Activated naive CD8-positive, alpha-beta T cell treated with anti-CD3 and anti-CD28 coated beads, Interleukin-2, amount 50 U/mL, for 16 hours (primary cell): ENCODE measurements around the gene PDE9A.

Experiments used
- DNase-seq: peaks from one replicate; pipeline ENCODE4 v3.0.0-alpha.2; 2020; ENCODE audit warnings: low read depth, low spot score

Gene PDE9A

DNA sequence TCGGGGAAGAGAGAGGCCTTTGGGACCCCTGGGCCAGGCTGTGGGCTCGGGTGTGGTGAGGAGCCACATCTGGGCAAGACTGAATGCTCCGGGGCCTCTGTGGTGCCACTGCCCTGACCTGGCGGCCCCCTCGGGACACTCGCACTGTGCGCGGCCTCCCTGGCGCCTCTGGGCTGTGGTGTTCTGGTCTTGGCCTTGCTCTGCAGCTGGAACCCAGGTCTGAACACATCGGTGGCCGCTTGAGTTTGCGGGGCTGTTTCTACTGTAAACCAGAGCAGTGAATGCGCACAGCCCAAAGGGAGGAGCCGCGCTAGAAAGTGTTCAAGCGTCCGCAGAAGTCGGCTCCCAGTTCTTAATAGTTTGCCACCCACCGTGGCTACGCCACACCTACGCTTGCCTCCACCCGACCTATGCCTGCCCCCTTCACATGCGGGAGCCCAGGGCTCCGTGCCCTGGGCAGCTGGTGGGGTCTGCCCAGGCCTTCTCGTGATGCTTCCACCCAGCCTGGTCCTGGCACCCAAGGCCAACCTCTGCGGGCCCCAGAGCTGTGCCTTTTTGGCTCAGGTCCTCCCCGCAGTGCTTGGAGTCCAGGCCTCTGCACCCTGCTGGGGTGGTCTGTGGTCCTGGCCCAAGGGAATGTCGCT, 4.4 kb downstream of the PDE9A start:
- DNase-seq: no peak

DNA sequence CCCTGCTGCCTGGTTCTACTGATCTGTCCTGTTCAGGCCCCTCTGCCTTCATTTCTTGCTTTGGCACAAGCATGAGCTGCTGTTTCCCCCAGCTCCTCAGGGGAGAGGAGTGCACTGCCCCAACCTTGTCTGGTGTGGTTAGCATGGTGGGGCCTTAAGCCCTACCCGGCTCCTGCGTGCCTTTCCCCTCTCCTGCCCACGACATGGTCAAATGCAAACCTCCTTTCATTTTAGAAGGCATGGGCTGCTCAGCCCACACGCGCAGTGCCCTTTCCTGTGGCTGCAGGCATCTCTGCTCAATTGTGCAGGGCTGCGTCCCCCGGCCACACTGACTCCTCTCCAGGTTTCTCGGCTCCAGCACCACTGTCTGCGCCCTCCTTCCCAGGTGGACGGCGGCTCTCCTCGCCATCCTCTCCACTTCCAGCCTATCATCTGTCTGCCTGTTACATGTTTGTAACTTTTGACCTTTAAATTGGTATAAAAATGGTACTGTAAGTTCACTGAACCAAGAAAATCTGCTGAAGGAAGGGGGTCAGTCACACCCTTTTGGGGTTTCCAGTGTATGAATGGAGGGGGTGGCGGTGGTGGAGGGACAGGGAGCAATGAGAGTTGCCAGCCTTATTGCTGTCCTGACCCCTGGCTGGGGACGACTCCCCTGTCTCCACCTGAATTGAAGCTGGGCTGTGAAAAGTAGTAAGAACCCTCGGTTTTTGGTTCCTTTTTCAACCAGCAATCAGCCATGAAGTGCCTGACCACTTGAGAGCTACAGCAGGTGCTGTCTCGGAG, 5.1 kb downstream of the PDE9A start:
- no peak for DNase-seq

GRCh38 chr21:42659416-42660117, 6.1 kb downstream of the PDE9A start:
- no peak for DNase-seq

GRCh38 chr21:42660118-42660470, 6.7 kb downstream of the PDE9A start:
- no peak for DNase-seq

DNA sequence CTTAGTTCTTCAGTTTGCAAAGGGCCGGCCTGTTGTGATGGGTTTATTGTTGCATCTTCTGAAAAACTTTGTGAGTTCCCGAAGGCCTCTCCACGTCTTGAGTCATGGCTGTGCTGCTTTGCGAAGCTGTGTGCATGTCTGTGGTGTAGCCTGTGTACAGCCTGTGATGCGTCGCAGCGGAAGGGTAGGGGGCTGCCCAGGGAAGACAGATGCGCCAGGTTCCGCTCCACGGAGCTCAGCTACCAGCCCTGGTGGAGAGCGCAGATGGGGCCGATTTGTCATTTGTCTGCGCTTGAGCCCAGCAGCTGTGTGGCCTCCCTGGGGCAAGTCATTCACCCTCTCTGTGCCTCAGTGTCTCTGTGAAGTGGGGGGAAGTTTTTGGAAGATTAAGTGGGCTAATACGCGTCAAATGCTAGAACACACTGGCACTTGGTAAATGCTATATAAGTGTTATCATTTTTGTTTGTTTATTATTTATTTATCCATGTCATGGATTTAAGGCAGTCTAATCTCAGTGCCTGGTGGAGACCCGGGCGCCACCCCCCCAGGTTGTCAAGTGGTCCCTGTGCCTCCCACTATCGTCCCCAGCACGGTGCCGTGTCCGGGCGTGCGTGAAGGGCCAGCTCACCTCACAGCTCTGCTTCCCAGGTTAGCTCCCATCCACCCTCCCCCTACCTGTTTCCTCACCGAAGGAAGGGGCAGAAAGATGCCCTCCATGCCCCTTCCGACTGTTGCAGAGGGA, 8.4 kb downstream of the PDE9A start:
- no peak for DNase-seq

- DNase-seq: no peak
Observed at GRCh38 chr21:42662430-42663199, 9.2 kb downstream of the PDE9A start.

DNA sequence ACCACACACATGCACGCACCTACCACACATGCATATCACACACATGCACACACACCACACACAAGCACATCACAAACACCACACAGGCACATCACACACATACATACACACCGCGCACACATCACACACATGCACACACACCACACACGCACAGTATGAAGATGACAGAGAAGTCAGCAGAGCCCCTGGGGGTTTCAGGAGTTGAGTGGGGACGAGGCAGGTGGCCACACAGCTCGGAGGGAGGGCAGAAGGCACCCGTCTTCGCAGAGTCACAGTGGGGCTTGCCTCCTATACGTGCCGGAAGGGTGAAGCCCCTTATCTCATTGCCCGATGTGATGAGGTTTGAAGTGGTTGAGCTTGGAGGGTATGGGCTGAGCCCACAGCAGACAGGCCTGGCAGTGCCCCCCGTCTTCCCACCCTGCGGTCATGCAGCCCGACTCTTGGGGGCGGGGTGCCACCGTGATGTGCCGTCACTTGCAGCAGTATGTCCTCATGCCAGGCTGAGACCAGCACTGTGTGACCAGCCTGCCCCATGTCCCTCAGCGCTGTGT, 9.9 kb downstream of the PDE9A start:
- no peak for DNase-seq

DNA sequence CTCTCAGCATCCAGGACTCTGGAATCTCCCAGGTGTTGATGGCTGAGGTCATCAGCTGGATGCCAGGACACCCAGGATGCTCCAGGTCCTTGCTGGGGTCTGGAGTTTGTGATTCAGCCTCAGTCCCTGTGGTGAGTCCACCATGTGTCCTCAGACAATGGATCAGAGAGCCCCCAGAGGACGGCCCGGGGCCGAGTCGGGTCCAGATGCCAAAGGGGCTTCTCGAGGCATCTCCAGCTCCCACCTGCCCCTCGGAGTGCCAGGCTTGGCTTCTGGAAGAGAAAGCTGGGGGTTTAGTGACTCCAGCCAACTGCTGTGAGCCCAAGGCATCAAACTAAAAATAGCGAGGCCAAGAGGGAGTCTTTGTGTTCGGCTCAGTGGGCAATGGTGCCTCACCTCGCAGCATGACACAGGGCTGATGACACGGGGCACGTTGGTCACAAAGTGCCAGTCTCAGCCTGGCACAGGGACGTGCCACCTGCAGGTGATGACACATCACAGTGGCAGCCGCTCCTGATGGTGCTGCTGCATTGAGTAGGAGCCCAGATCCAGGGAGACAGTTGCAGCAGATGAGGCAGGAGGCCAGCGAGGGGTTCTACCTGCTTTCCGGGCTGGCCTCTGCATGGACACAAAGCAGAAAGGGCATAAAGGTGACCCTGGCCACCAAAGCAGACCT, 10.6 kb downstream of the PDE9A start:
- no peak for DNase-seq

GRCh38 chr21:42664614-42665013, 11.2 kb downstream of the PDE9A start:
- DNase-seq: no peak

DNA sequence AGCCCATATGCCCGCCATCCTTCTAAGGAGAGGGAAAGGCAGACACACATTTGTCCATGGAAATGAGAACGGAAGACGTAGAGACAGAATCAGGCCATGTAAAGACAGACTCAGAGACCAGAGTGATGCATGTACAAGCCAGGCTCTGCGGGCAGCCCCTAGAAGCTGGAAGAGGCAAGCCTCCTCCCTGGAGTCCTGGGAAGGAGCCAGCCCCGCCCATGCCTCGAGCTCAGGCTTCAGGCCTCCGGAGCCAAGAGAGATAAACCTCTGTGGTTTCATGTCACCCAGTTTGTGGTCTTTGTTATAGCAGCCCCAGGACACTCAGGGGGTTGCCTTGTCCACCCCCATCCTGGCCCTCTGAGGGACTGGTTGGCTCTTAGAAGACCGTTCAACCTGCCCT, 11.6 kb downstream of the PDE9A start:
- no peak for DNase-seq

DNA sequence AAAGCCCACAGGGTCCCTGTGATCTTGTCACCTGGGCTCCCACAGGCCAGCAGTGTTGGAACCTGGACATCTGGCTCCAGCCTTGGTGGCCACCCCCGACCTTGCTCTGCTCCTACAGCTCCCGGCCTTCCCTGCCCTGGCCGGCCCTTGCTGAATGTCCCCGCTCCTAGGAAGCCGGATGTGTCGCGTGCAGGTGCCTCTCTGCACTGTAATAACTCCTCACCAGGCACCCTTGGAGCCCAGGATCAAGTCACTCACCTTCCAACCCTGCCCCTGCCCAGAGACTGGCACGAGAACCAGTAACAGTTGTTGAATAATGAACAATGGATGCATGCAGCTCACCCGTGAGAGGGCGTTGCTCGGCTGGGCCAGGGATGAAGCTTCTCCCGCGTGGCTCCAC, 12.1 kb downstream of the PDE9A start:
- DNase-seq: no peak

- DNase-seq: no peak
Observed at GRCh38 chr21:42666023-42666747, 12.8 kb downstream of the PDE9A start.

DNA sequence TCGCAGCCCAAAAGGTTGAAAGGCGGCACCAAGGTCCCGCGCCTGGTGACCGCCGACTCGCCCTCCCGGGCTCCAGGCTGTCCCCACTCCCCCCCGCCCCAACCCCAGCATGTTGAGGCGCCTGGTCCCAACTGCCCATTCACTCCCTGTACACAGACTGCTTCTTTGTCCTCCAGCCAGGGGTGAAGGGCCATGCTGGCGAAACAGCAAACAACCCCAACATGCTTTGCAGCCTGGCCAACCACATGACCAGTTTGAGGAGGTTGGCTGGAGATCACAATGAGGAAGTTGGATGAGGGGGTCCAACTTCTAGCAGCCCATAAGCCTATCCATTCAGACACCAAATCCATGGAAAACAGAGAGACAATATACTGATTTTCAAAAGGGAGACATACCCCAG, 13.5 kb downstream of the PDE9A start:
- DNase-seq: no peak

DNA sequence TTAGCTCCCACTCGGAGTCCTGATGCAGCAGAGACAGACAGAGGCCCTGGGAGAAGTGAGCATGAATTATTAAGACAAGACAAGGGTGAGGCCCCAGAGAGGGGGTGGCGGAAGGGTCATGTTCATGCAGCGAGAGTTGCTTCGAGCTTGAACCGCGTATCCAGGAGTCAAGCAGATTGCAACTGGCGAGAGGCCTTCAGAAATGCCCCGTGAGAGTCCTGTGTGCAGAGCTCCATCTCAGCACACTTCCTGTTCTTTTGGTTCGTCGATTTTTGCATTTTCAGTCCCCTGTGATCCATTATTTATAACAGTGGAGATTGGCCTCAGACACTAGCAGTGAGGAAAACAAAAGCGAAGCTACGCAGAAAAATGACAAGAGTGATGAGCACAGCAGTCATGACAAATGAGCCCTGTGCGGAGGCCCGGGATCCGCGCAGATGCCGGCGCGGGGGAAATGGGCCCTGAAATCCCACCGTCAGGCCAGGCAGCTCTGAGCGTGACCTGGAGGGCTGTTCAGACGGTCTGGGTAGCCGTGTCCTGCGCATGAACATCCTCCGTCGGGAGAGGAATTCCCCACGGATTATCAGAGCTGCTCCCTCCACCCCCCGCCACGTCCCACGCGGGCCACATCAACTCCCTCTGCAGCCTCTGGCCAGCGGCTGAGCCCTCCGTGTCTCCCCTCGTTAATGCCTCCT, 15.0 kb downstream of the PDE9A start:
- no peak for DNase-seq

- no peak for DNase-seq
Observed at GRCh38 chr21:42669041-42669440, 15.6 kb downstream of the PDE9A start.

DNA sequence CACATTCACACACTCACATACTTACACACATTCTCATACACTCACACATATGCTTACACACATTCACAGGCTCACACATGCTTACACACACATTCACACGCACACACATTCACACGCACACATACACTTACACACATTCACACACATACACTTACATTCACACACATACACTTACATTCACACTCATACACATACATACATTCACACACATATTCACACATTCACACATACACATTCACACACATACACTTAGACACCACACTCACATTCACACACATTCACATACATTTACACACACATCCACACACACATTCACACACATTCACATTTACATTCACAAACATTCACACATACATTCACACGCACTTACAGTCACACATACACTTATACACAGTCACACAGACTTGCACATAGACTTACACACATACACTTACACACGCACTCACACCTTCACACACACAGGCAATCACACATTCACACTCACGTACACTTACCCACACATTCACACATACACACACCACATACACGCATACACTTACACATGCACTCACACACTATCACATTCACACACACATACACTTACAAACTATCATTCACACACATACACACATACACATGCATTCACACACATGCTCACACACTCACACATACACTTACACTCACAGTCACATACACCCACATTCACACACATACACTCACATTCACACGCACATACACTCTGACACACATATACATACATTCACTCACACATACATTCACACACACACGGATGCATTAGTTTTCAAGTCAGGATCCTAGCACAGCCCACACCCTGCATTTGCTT, 16.8 kb downstream of the PDE9A start:
- no peak for DNase-seq

DNA sequence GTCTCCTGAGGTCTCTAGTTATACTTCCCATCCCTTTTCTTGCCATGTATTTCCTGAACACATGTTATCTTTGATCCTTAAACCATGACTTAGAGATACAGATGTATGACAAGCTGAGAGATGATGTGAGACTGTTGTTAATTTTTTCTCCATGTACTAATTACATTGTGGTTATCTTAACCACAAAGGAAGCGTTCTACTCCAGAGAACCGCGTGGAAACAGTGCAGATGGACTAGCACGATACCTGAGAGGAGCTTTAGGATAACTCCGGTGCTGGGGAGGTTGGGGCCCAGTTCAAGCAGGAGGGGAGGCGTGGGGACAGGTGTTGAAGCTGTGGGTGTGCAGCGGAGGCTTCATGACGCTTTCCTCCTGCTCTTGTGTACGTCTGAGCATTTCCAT, 17.5 kb downstream of the PDE9A start:
- no peak for DNase-seq
